ENCODE data around the gene ADGRE1.

The ADGRE1 gene

GRCh38 chr19:6873708-6874431 is 13.5 kb upstream of the ADGRE1 start:
- TF ChIP-seq, protein P1, sequence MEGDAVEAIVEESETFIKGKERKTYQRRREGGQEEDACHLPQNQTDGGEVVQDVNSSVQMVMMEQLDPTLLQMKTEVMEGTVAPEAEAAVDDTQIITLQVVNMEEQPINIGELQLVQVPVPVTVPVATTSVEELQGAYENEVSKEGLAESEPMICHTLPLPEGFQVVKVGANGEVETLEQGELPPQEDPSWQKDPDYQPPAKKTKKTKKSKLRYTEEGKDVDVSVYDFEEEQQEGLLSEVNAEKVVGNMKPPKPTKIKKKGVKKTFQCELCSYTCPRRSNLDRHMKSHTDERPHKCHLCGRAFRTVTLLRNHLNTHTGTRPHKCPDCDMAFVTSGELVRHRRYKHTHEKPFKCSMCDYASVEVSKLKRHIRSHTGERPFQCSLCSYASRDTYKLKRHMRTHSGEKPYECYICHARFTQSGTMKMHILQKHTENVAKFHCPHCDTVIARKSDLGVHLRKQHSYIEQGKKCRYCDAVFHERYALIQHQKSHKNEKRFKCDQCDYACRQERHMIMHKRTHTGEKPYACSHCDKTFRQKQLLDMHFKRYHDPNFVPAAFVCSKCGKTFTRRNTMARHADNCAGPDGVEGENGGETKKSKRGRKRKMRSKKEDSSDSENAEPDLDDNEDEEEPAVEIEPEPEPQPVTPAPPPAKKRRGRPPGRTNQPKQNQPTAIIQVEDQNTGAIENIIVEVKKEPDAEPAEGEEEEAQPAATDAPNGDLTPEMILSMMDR (IDR thresholded peaks at IDR 0.05; ENCODE audit: insufficient read depth, low read length, missing control alignments) = no peak
- CTCF ChIA-PET = interaction anchor here (2.6 kb wide), 1 partner anchor 10 kb away, joined by 12 read pairs; no protein-coding TSS in a partner anchor
- POLR2A ChIA-PET = no interaction called here
- no peak for DNase-seq (ENCODE audit: low read depth, low spot score)
- no peak overlapping the region for H3K4me3 ChIP-seq (ENCODE audit: low read depth, low read length)

- ChIA-PET POLR2A (no interaction called here), CTCF (interaction anchor here (2.6 kb wide), 1 partner anchor 11 kb away, joined by 12 read pairs; no protein-coding TSS in a partner anchor)
- TF ChIP-seq, protein P1 (IDR thresholded peaks at IDR 0.05; ENCODE audit: insufficient read depth, low read length, missing control alignments) = no peak
- no peak for DNase-seq (ENCODE audit: low read depth, low spot score)
- H3K4me3 ChIP-seq (ENCODE audit: low read depth, low read length) = no peak overlapping the region
These were observed 12.2 kb upstream of the ADGRE1 start for GRCh38 chr19:6875218-6875617.

GRCh38 chr19:6876748-6877147 is 10.6 kb upstream of the ADGRE1 start:
- POLR2A ChIA-PET = no interaction called here
- CTCF ChIA-PET = no interaction called here
- no peak for DNase-seq (ENCODE audit: low read depth, low spot score)
- H3K4me3 ChIP-seq (ENCODE audit: low read depth, low read length) = no peak overlapping the region
- TF ChIP-seq, protein P1 (IDR thresholded peaks at IDR 0.05; ENCODE audit: insufficient read depth, low read length, missing control alignments) = no peak

GRCh38 chr19:6877766-6878165 is 9.6 kb upstream of the ADGRE1 start:
- DNase-seq (ENCODE audit: low read depth, low spot score) = no peak
- CTCF ChIA-PET = no interaction called here
- POLR2A ChIA-PET = no interaction called here
- H3K4me3 ChIP-seq (ENCODE audit: low read depth, low read length) = no peak overlapping the region
- TF ChIP-seq, protein P1 (IDR thresholded peaks at IDR 0.05; ENCODE audit: insufficient read depth, low read length, missing control alignments) = no peak

DNA sequence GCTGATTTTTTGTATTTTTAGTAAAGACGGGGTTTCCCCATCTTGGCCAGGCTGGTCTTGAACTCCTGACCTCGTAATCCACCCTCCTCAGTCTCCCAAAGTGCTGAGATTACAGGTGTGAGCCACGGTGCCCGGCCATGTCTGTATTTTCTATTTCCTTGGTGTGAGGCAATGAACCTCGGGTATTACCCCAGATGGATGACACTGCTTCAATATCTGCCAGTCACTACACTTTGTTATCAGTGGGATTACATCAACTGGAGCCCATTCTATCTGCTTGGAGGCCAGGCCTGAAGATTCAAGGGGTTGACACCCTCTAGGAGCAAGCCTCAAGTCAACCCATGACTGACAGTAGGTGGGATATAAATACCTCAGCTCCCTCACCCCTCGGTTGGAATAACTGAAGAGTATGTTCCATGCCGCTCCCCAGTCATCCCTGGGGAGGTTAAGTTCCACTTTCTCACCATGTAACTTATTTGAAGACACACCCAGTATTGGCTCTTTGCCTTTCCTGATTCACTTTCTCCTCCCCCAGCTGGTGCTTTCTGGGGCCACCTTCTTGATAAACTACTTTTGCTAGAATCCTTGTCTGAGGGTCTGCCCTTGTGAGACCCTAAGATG is 992 bp upstream of the ADGRE1 start:
- POLR2A ChIA-PET = no interaction called here
- DNase-seq (ENCODE audit: low read depth, low spot score) = no peak
- CTCF ChIA-PET = no interaction called here

GRCh38 chr19:6888967-6889366 is 1.6 kb downstream of the ADGRE1 start:
- TF ChIP-seq, protein P1 (IDR thresholded peaks at IDR 0.05; ENCODE audit: insufficient read depth, low read length, missing control alignments) = no peak
- POLR2A ChIA-PET = no interaction called here

More for the DNA sequence above, 992 bp upstream of the ADGRE1 start:
- no peak overlapping the region for H3K4me3 ChIP-seq (ENCODE audit: low read depth, low read length)
- TF ChIP-seq, protein P1 (IDR thresholded peaks at IDR 0.05; ENCODE audit: insufficient read depth, low read length, missing control alignments) = no peak

More at GRCh38 chr19:6888967-6889366, 1.6 kb downstream of the ADGRE1 start:
- DNase-seq (ENCODE audit: low read depth, low spot score) = no peak
- CTCF ChIA-PET = no interaction called here
- no peak overlapping the region for H3K4me3 ChIP-seq (ENCODE audit: low read depth, low read length)

Data from AG04449 (cell line).